WTC11 (cell line): ENCODE measurements around the gene FTCD. TPM values are rescaled to one million over a fixed set of nuclear protein-coding genes. Genes with fewer than 3 reads are reported as not detected.

Experiments used
- ATAC-seq: fragments of 200-7000 bp; cut with Tn5 transposase; 2 replicates; pipeline ENCODE4 v1.10.0; 2021; ENCODE audit warnings: mild to moderate bottlenecking, moderate library complexity
- CTCF ChIA-PET: fragments of 300-600 bp; sonication (Branson Sonifier 250); formaldehyde crosslinking; loops from one replicate; lab custom pipeline; 2021; ENCODE audit warnings: antibody characterized with exemption; lab: Charles Lee
- POLR2A ChIA-PET: fragments of 350-600 bp; sonication (Branson Sonifier 250); formaldehyde crosslinking; loops from one replicate; lab custom pipeline; 2021; ENCODE audit warnings: antibody characterized with exemption; lab: Charles Lee
- DNase-seq: peaks from one replicate; pipeline ENCODE4 v3.0.0; 2021; ENCODE audit warnings: low spot score
- H3K27ac Mint-ChIP-seq: 2 replicates; pipeline ENCODE4 v1.8.0; 2021; ENCODE audit warnings: mixed read lengths
- H3K27me3 Mint-ChIP-seq: 2 replicates; pipeline ENCODE4 v1.8.0; 2021; ENCODE audit warnings: low read depth, mild to moderate bottlenecking, moderate library complexity, mixed read lengths
- H3K36me3 Mint-ChIP-seq: 2 replicates; pipeline ENCODE4 v1.8.0; 2021; ENCODE audit warnings: mixed read lengths
- H3K4me1 Mint-ChIP-seq: 2 replicates; pipeline ENCODE4 v1.8.0; 2022; ENCODE audit warnings: mixed read lengths
- H3K4me3 Mint-ChIP-seq: 2 replicates; pipeline ENCODE4 v1.8.0; 2021; ENCODE audit warnings: mild to moderate bottlenecking, moderate library complexity, mixed read lengths
- H3K9me3 Mint-ChIP-seq: 2 replicates; pipeline ENCODE4 v1.8.0; 2021; ENCODE audit warnings: mixed read lengths
- ATF1 ChIP-seq: sonication (generic); formaldehyde crosslinking; IDR thresholded peaks from 2 replicates; pipeline ENCODE4 v1.8.1; 2023; ENCODE audit warnings: mild to moderate bottlenecking, moderate library complexity, missing genetic modification reagents
- CDX4 ChIP-seq: fragments of 250-450 bp; sonication (Bioruptor Pico); IDR thresholded peaks from 2 replicates; pipeline ENCODE4 v1.9.0; 2021; ENCODE audit warnings: moderate library complexity, mild to moderate bottlenecking, inconsistent platforms, borderline replicate concordance
- CREB1 ChIP-seq: sonication (generic); formaldehyde crosslinking; IDR thresholded peaks from 2 replicates; pipeline ENCODE4 v1.8.0; 2023; ENCODE audit warnings: mild to moderate bottlenecking, missing genetic modification reagents
- FOXK1 ChIP-seq: sonication (generic); formaldehyde crosslinking; IDR thresholded peaks from 2 replicates; pipeline ENCODE4 v1.8.0; 2022; ENCODE audit warnings: mild to moderate bottlenecking, moderate library complexity, missing genetic modification reagents
- GABPB1 ChIP-seq: sonication (generic); formaldehyde crosslinking; IDR thresholded peaks from 2 replicates; pipeline ENCODE4 v1.8.1; 2023; ENCODE audit warnings: mild to moderate bottlenecking, missing genetic modification reagents
- JAZF1 ChIP-seq: fragments of 250-450 bp; sonication (Bioruptor Pico); IDR thresholded peaks from 2 replicates; pipeline ENCODE4 v1.9.0; 2021; ENCODE audit warnings: moderate library complexity, mild to moderate bottlenecking, inconsistent platforms
- MLX ChIP-seq: sonication (generic); formaldehyde crosslinking; IDR thresholded peaks from 2 replicates; pipeline ENCODE4 v1.8.1; 2023; ENCODE audit warnings: mild to moderate bottlenecking, missing genetic modification reagents, moderate library complexity
- MYBL2 ChIP-seq: sonication (generic); formaldehyde crosslinking; IDR thresholded peaks from 2 replicates; pipeline ENCODE4 v1.8.1; 2023; ENCODE audit warnings: mild to moderate bottlenecking, moderate library complexity, missing genetic modification reagents
- NFE2L1 ChIP-seq: sonication (generic); formaldehyde crosslinking; IDR thresholded peaks from 2 replicates; pipeline ENCODE4 v1.8.1; 2023; ENCODE audit warnings: missing genetic modification reagents
- NR1H2 ChIP-seq: sonication (generic); formaldehyde crosslinking; IDR thresholded peaks from 2 replicates; pipeline ENCODE4 v1.9.0; 2021; ENCODE audit warnings: mild to moderate bottlenecking, moderate library complexity, missing genetic modification reagents
- NR3C1 ChIP-seq: sonication (generic); formaldehyde crosslinking; conservative IDR thresholded peaks from 2 replicates; pipeline ENCODE4 v1.8.1; 2023; ENCODE audit warnings: low read depth, mild to moderate bottlenecking, missing genetic modification reagents
- PRDM15 ChIP-seq: sonication (generic); formaldehyde crosslinking; IDR thresholded peaks from 2 replicates; pipeline ENCODE4 v1.8.0; 2022; ENCODE audit warnings: missing genetic modification reagents
- RORB ChIP-seq: fragments of 250-450 bp; sonication (Bioruptor Pico); IDR thresholded peaks from 2 replicates; pipeline ENCODE4 v1.9.0; 2021; ENCODE audit warnings: mild to moderate bottlenecking
- ZBTB21 ChIP-seq: sonication (generic); formaldehyde crosslinking; IDR thresholded peaks from 2 replicates; pipeline ENCODE4 v1.8.1; 2023; ENCODE audit warnings: mild to moderate bottlenecking, missing genetic modification reagents, borderline replicate concordance
- ZNF232 ChIP-seq: sonication (generic); formaldehyde crosslinking; IDR thresholded peaks from 2 replicates; pipeline ENCODE4 v1.8.0; 2022; ENCODE audit warnings: mild to moderate bottlenecking, missing genetic modification reagents
- ZNF423 ChIP-seq: fragments of 250-450 bp; sonication (Bioruptor Pico); IDR thresholded peaks from 2 replicates; pipeline ENCODE4 v2.1.2; 2022; ENCODE audit warnings: mild to moderate bottlenecking, moderate library complexity
- ZNF671 ChIP-seq: fragments of 250-450 bp; sonication (Bioruptor Pico); IDR thresholded peaks from 2 replicates; pipeline ENCODE4 v1.8.0; 2021; ENCODE audit warnings: mild to moderate bottlenecking
- total RNA-seq: library from RNA; stranded (reverse); gene quantifications from 3 replicates; pipeline ENCODE4 v1.2.3, GENCODE V29; 2021
- TF ChIP-seq, protein P1 (sequence below): sonication (generic); formaldehyde crosslinking; IDR thresholded peaks from 2 replicates; pipeline ENCODE4 v1.8.0; 2022; ENCODE audit warnings: mild to moderate bottlenecking, missing genetic modification reagents
- TF ChIP-seq, protein P2 (sequence below): sonication (generic); formaldehyde crosslinking; IDR thresholded peaks from 2 replicates; pipeline ENCODE4 v1.8.0; 2023; ENCODE audit warnings: mild to moderate bottlenecking, missing genetic modification reagents
- TF ChIP-seq, protein P3 (sequence below): sonication (generic); formaldehyde crosslinking; IDR thresholded peaks from 2 replicates; pipeline ENCODE4 v1.8.0; 2023; ENCODE audit warnings: missing genetic modification reagents
- TF ChIP-seq, protein P4 (sequence below): fragments of 250-450 bp; sonication (Bioruptor Pico); IDR thresholded peaks from 2 replicates; pipeline ENCODE4 v1.9.0; 2021; ENCODE audit warnings: mild to moderate bottlenecking

The FTCD gene
- total RNA-seq, 1 experiment from 2014 or later: 6.1 TPM

GRCh38 chr21:46092026-46092764 is 63.2 kb downstream of the FTCD start (continued):
- TF ChIP-seq, protein P1, sequence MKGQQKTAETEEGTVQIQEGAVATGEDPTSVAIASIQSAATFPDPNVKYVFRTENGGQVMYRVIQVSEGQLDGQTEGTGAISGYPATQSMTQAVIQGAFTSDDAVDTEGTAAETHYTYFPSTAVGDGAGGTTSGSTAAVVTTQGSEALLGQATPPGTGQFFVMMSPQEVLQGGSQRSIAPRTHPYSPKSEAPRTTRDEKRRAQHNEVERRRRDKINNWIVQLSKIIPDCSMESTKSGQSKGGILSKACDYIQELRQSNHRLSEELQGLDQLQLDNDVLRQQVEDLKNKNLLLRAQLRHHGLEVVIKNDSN: no peak
- no peak for TF ChIP-seq ZNF232
- TF ChIP-seq ZNF423: no peak
- no peak for TF ChIP-seq MYBL2
- TF ChIP-seq, protein P2, sequence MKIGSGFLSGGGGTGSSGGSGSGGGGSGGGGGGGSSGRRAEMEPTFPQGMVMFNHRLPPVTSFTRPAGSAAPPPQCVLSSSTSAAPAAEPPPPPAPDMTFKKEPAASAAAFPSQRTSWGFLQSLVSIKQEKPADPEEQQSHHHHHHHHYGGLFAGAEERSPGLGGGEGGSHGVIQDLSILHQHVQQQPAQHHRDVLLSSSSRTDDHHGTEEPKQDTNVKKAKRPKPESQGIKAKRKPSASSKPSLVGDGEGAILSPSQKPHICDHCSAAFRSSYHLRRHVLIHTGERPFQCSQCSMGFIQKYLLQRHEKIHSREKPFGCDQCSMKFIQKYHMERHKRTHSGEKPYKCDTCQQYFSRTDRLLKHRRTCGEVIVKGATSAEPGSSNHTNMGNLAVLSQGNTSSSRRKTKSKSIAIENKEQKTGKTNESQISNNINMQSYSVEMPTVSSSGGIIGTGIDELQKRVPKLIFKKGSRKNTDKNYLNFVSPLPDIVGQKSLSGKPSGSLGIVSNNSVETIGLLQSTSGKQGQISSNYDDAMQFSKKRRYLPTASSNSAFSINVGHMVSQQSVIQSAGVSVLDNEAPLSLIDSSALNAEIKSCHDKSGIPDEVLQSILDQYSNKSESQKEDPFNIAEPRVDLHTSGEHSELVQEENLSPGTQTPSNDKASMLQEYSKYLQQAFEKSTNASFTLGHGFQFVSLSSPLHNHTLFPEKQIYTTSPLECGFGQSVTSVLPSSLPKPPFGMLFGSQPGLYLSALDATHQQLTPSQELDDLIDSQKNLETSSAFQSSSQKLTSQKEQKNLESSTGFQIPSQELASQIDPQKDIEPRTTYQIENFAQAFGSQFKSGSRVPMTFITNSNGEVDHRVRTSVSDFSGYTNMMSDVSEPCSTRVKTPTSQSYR (CRISPR knock-in tag): no peak
- no peak for TF ChIP-seq RORB
- TF ChIP-seq, protein P3, sequence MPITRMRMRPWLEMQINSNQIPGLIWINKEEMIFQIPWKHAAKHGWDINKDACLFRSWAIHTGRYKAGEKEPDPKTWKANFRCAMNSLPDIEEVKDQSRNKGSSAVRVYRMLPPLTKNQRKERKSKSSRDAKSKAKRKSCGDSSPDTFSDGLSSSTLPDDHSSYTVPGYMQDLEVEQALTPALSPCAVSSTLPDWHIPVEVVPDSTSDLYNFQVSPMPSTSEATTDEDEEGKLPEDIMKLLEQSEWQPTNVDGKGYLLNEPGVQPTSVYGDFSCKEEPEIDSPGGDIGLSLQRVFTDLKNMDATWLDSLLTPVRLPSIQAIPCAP (CRISPR knock-in tag): no peak

GRCh38 chr21:46091631-46092025 is 63.8 kb downstream of the FTCD start:
- POLR2A ChIA-PET: no interaction called here
- no peak overlapping the region for H3K27ac Mint-ChIP-seq
- no peaks in the 10 kb centered on the region for H3K4me1 Mint-ChIP-seq
- peaks cover 41% of the 10 kb centered on the region for H3K36me3 Mint-ChIP-seq
- CTCF ChIA-PET: no interaction called here
- H3K27me3 Mint-ChIP-seq: peaks cover 4% of the 10 kb centered on the region
- DNase-seq (no peak), ATAC-seq (no peak)
- TF ChIP-seq FOXK1 (CRISPR knock-in tag) (no peak), ATF1 (CRISPR knock-in tag) (no peak), GABPB1 (CRISPR knock-in tag) (no peak), CDX4 (no peak), CREB1 (CRISPR knock-in tag) (no peak), NR3C1 (CRISPR knock-in tag) (no peak), NR1H2 (CRISPR knock-in tag) (no peak), MLX (CRISPR knock-in tag) (no peak), NFE2L1 (CRISPR knock-in tag) (no peak), JAZF1 (CRISPR knock-in tag) (no peak), RORB (no peak), PRDM15 (CRISPR knock-in tag) (no peak), ZNF671 (no peak), ZBTB21 (no peak)
- TF ChIP-seq, protein P3 (CRISPR knock-in tag): no peak
- TF ChIP-seq, protein P4, sequence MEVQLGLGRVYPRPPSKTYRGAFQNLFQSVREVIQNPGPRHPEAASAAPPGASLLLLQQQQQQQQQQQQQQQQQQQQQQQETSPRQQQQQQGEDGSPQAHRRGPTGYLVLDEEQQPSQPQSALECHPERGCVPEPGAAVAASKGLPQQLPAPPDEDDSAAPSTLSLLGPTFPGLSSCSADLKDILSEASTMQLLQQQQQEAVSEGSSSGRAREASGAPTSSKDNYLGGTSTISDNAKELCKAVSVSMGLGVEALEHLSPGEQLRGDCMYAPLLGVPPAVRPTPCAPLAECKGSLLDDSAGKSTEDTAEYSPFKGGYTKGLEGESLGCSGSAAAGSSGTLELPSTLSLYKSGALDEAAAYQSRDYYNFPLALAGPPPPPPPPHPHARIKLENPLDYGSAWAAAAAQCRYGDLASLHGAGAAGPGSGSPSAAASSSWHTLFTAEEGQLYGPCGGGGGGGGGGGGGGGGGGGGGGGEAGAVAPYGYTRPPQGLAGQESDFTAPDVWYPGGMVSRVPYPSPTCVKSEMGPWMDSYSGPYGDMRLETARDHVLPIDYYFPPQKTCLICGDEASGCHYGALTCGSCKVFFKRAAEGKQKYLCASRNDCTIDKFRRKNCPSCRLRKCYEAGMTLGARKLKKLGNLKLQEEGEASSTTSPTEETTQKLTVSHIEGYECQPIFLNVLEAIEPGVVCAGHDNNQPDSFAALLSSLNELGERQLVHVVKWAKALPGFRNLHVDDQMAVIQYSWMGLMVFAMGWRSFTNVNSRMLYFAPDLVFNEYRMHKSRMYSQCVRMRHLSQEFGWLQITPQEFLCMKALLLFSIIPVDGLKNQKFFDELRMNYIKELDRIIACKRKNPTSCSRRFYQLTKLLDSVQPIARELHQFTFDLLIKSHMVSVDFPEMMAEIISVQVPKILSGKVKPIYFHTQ (CRISPR knock-in tag): no peak
- H3K4me3 Mint-ChIP-seq: no peak overlapping the region
- peaks cover 64% of the 10 kb centered on the region for H3K9me3 Mint-ChIP-seq
